Measurements from ENCODE around the gene PCBP3.

DNA sequence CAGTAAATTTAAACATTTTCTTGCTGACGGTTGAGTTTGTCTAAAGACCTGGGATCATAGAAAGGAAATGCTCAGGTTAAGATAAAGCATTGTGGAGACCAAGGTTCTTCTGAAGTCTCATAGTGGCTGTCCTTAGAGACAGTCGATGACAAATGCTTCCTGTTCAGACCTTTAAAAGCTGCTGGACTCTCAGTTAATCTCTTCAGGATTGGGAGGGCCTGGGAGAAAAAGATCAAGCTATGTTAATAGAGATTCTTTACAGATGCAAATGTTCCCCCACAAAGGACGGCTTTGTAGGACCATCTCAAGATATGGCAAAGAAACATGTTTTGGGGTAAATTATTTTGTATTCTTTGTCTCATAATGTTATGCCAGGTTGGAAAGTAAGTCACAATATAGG, 213.4 kb downstream of the PCBP3 start:
- no peak for TF ChIP-seq POLR2AphosphoS5 (IDR thresholded peaks at IDR 0.05; ENCODE audit: low read depth)
- TF ChIP-seq, protein P1, sequence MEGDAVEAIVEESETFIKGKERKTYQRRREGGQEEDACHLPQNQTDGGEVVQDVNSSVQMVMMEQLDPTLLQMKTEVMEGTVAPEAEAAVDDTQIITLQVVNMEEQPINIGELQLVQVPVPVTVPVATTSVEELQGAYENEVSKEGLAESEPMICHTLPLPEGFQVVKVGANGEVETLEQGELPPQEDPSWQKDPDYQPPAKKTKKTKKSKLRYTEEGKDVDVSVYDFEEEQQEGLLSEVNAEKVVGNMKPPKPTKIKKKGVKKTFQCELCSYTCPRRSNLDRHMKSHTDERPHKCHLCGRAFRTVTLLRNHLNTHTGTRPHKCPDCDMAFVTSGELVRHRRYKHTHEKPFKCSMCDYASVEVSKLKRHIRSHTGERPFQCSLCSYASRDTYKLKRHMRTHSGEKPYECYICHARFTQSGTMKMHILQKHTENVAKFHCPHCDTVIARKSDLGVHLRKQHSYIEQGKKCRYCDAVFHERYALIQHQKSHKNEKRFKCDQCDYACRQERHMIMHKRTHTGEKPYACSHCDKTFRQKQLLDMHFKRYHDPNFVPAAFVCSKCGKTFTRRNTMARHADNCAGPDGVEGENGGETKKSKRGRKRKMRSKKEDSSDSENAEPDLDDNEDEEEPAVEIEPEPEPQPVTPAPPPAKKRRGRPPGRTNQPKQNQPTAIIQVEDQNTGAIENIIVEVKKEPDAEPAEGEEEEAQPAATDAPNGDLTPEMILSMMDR (IDR thresholded peaks at IDR 0.05; ENCODE audit: insufficient read depth, low read length) = no peak
- TF ChIP-seq, protein P2, sequence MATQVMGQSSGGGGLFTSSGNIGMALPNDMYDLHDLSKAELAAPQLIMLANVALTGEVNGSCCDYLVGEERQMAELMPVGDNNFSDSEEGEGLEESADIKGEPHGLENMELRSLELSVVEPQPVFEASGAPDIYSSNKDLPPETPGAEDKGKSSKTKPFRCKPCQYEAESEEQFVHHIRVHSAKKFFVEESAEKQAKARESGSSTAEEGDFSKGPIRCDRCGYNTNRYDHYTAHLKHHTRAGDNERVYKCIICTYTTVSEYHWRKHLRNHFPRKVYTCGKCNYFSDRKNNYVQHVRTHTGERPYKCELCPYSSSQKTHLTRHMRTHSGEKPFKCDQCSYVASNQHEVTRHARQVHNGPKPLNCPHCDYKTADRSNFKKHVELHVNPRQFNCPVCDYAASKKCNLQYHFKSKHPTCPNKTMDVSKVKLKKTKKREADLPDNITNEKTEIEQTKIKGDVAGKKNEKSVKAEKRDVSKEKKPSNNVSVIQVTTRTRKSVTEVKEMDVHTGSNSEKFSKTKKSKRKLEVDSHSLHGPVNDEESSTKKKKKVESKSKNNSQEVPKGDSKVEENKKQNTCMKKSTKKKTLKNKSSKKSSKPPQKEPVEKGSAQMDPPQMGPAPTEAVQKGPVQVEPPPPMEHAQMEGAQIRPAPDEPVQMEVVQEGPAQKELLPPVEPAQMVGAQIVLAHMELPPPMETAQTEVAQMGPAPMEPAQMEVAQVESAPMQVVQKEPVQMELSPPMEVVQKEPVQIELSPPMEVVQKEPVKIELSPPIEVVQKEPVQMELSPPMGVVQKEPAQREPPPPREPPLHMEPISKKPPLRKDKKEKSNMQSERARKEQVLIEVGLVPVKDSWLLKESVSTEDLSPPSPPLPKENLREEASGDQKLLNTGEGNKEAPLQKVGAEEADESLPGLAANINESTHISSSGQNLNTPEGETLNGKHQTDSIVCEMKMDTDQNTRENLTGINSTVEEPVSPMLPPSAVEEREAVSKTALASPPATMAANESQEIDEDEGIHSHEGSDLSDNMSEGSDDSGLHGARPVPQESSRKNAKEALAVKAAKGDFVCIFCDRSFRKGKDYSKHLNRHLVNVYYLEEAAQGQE (IDR thresholded peaks at IDR 0.05; ENCODE audit: insufficient replicate concordance, low read depth) = no peak
- TF ChIP-seq GABPA (IDR thresholded peaks at IDR 0.05; ENCODE audit: low read depth) = no peak
